SK-N-SH (cell line): Measurements from ENCODE around the gene FLCN. TPM values are rescaled to one million over a fixed set of nuclear protein-coding genes. Genes with fewer than 3 reads are reported as not detected.

Source experiments
- CTCF ChIA-PET: fragments of 300-600, 350-600 bp; formaldehyde crosslinking; extraction: SDS; loops from one replicate; lab custom pipeline; 2021; lab: Yijun Ruan, JAX
- POLR2A ChIA-PET: fragments of 350-600 bp; sonication (Branson Sonifier 250); formaldehyde crosslinking; extraction: SDS; loops from one replicate; lab custom pipeline; 2020; ENCODE audit warnings: antibody characterized with exemption, inconsistent platforms; lab: Yijun Ruan, JAX
- DNase-seq: peaks from one replicate; pipeline ENCODE4 v3.0.0; 2012
- H2AFZ ChIP-seq: fragments of 200-600 bp; sonication (generic); 2 replicates; pipeline ENCODE4 v1.8.1; 2016; ENCODE audit warnings: antibody characterized with exemption, mild to moderate bottlenecking, low read depth
- H3F3A ChIP-seq: fragments of 200-600 bp; sonication (generic); replicated peaks from 2 replicates; pipeline ENCODE3; 2016; ENCODE audit warnings: antibody characterized with exemption, mild to moderate bottlenecking; ENCODE audit not compliant: insufficient read depth
- H3K27ac ChIP-seq, 2 experiments: fragments of 200-500 bp in 1 of 2; fragments of 200-600 bp in 1 of 2; sonication (Bioruptor generic) in 1 of 2; sonication (generic), shearing (Covaris generic) in 1 of 2; 2 replicates each; pipeline versions ENCODE4 v1.5.1 to v1.6.1; 2014 to 2016; ENCODE audit warnings: low read depth in 2 of 2, inconsistent platforms in 1 of 2, low read length in 1 of 2, mild to moderate bottlenecking in 1 of 2, mixed read lengths in 1 of 2
- H3K27me3 ChIP-seq: fragments of 200-600 bp; sonication (generic), shearing (Covaris generic); 2 replicates; pipeline ENCODE4 v1.6.1; 2016; ENCODE audit warnings: mixed run types; ENCODE audit not compliant: insufficient read depth
- H3K36me3 ChIP-seq, 2 experiments: fragments of 200-500 bp in 1 of 2; fragments of 200-600 bp in 1 of 2; sonication (Bioruptor generic) in 1 of 2; sonication (generic) in 1 of 2; replicated peaks in 1 of 2; 2 replicates each; pipeline versions ENCODE3 to v1.5.1; 2014 to 2016; ENCODE audit warnings: low read length in 1 of 2, mild to moderate bottlenecking in 1 of 2; ENCODE audit not compliant: insufficient read depth in 2 of 2, control insufficient read depth in 1 of 2
- H3K4me1 ChIP-seq, 2 experiments: fragments of 200-500 bp in 1 of 2; fragments of 200-600 bp in 1 of 2; sonication (Bioruptor generic) in 1 of 2; sonication (generic), shearing (Covaris generic) in 1 of 2; 2 replicates each; pipeline versions ENCODE4 v1.5.1 to v1.6.1; 2014 to 2016; ENCODE audit warnings: low read depth in 1 of 2, low read length in 1 of 2, mixed run types in 1 of 2; ENCODE audit not compliant: insufficient read depth in 2 of 2, control insufficient read depth in 1 of 2
- H3K4me2 ChIP-seq: fragments of 200-600 bp; sonication (generic), shearing (Covaris generic); 2 replicates; pipeline ENCODE4 v1.6.1; 2017; ENCODE audit warnings: mixed run types
- H3K4me3 ChIP-seq, 2 experiments: fragments of 200-500 bp in 1 of 2; fragments of 200-600 bp in 1 of 2; sonication (Bioruptor generic) in 1 of 2; sonication (generic), shearing (Covaris generic) in 1 of 2; 2 replicates each; pipeline versions ENCODE4 v1.5.1 to v1.8.1; 2014 to 2016; ENCODE audit warnings: low read depth in 2 of 2, inconsistent platforms in 1 of 2, low read length in 1 of 2, mild to moderate bottlenecking in 1 of 2, mixed read lengths in 1 of 2, moderate library complexity in 1 of 2
- H3K79me2 ChIP-seq: fragments of 200-600 bp; sonication (generic); 2 replicates; pipeline ENCODE4 v1.8.1; 2017; ENCODE audit warnings: mild to moderate bottlenecking; ENCODE audit not compliant: insufficient read depth
- H3K9ac ChIP-seq: fragments of 200-600 bp; sonication (generic); 2 replicates; pipeline ENCODE4 v1.6.1; 2017; ENCODE audit warnings: mixed run types
- H3K9me2 ChIP-seq: fragments of 200-600 bp; sonication (generic); 2 replicates; pipeline ENCODE4 v1.6.1; 2017; ENCODE audit warnings: mixed run types
- H3K9me3 ChIP-seq: fragments of 200-600 bp; sonication (generic); 2 replicates; pipeline ENCODE4 v1.6.1; 2017; ENCODE audit warnings: mixed run types, mild to moderate bottlenecking, moderate library complexity
- H4K20me1 ChIP-seq: fragments of 200-600 bp; sonication (generic); 2 replicates; pipeline ENCODE4 v1.6.1; 2017; ENCODE audit warnings: mild to moderate bottlenecking, mixed run types; ENCODE audit not compliant: insufficient read depth
- FOXM1 ChIP-seq: IDR thresholded peaks from 2 replicates; pipeline ENCODE4 v1.4.0; 2012; ENCODE audit warnings: low read depth, mild to moderate bottlenecking
- GABPA ChIP-seq: IDR thresholded peaks from 2 replicates; pipeline ENCODE4 v1.4.0; 2012; ENCODE audit warnings: low read depth, mild to moderate bottlenecking
- GATA2 ChIP-seq: sonication (generic); formaldehyde crosslinking; IDR thresholded peaks from 2 replicates; pipeline ENCODE4 v1.5.0; 2020; ENCODE audit warnings: mild to moderate bottlenecking, missing genetic modification reagents
- JUND ChIP-seq: IDR thresholded peaks from 2 replicates; pipeline ENCODE4 v1.4.0; 2012
- MAX ChIP-seq: IDR thresholded peaks from 2 replicates; pipeline ENCODE4 v1.4.0; 2012; ENCODE audit warnings: low read depth
- MEF2A ChIP-seq: IDR thresholded peaks from 2 replicates; pipeline ENCODE4 v1.4.0; 2012; ENCODE audit warnings: low read depth, borderline replicate concordance
- NRF1 ChIP-seq: IDR thresholded peaks from 2 replicates; pipeline ENCODE4 v1.6.1; 2012; ENCODE audit warnings: low read depth, mild to moderate bottlenecking, low read length
- POLR2AphosphoS5 ChIP-seq: IDR thresholded peaks from 2 replicates; pipeline ENCODE4 v1.6.1; 2012; ENCODE audit warnings: low read depth, low read length
- RCOR1 ChIP-seq: fragments of 150-350 bp; IDR thresholded peaks from 2 replicates; pipeline ENCODE4 v1.6.1; 2017; ENCODE audit warnings: antibody characterized with exemption, low read length
- RFX5 ChIP-seq: IDR thresholded peaks from 2 replicates; pipeline ENCODE4 v1.6.1; 2012; ENCODE audit warnings: mild to moderate bottlenecking, improper control_type of control experiment, low read length
- RXRA ChIP-seq: IDR thresholded peaks from 2 replicates; pipeline ENCODE4 v1.4.0; 2012; ENCODE audit warnings: low read depth, mild to moderate bottlenecking, borderline replicate concordance
- SIN3A ChIP-seq: IDR thresholded peaks from 2 replicates; pipeline ENCODE4 v1.6.1; 2012; ENCODE audit warnings: low read depth, mild to moderate bottlenecking, low read length, moderate library complexity, borderline replicate concordance
- TCF12 ChIP-seq: IDR thresholded peaks from 2 replicates; pipeline ENCODE4 v1.4.0; 2012
- TEAD4 ChIP-seq: IDR thresholded peaks from 2 replicates; pipeline ENCODE4 v1.4.0; 2012; ENCODE audit warnings: mild to moderate bottlenecking, borderline replicate concordance; ENCODE audit not compliant: insufficient read depth
- YY1 ChIP-seq: IDR thresholded peaks from 2 replicates; pipeline ENCODE4 v1.4.0; 2012; ENCODE audit warnings: low read depth, mild to moderate bottlenecking
- WGBS: methylation state at CpG from one replicate; pipeline ENCODE4 v1.1.6; 2017; ENCODE audit warnings: low lambda C conversion rate; 5-methylcytosine and 5-hydroxymethylcytosine counted together
- polyA plus RNA-seq, 3 experiments: library from polyadenylated mRNA; depleted of rRNA; stranded (reverse); fragments of >200 nt; gene quantifications; 2 replicates each; pipeline ENCODE4 v1.2.3, GENCODE V29; 2012
- TF ChIP-seq, protein P1 (sequence below): IDR thresholded peaks from 2 replicates; pipeline ENCODE4 v1.6.1; 2012; ENCODE audit warnings: mild to moderate bottlenecking, low read depth, low read length, moderate library complexity
- TF ChIP-seq, protein P2 (sequence below): IDR thresholded peaks from 2 replicates; pipeline ENCODE4 v1.4.0; 2012; ENCODE audit warnings: low read depth, borderline replicate concordance

Gene FLCN
- polyA plus RNA-seq, 1 of the 3 experiments (the other 2 are of a cell fraction), result 14.6 TPM

- no peak for DNase-seq
- Histone ChIP-seq H3F3A (peaks cover 4% of the 10 kb centered on the region), H3K4me1 (peaks cover 0 to 19% of the 10 kb centered on the region in 2 experiments; a peak in 2 of 4 replicates), H3K36me3 (peaks cover 29 to 68% of the 10 kb centered on the region in 2 experiments), H3K4me3 (no peak overlapping the region), H4K20me1 (no peaks in the 10 kb centered on the region), H3K9ac (no peak overlapping the region), H2AFZ (no peak overlapping the region), H3K9me3 (no peaks in the 10 kb centered on the region), H3K27ac (no peak overlapping the region; a peak in 1 of 4 replicates), H3K79me2 (no peaks in the 10 kb centered on the region), H3K9me2 (no peaks in the 10 kb centered on the region), H3K27me3 (no peaks in the 10 kb centered on the region), H3K4me2 (no peak overlapping the region)
- WGBS, result 86% methylated on average over 13 of the region's 13 CpGs
- TF ChIP-seq, protein P1, sequence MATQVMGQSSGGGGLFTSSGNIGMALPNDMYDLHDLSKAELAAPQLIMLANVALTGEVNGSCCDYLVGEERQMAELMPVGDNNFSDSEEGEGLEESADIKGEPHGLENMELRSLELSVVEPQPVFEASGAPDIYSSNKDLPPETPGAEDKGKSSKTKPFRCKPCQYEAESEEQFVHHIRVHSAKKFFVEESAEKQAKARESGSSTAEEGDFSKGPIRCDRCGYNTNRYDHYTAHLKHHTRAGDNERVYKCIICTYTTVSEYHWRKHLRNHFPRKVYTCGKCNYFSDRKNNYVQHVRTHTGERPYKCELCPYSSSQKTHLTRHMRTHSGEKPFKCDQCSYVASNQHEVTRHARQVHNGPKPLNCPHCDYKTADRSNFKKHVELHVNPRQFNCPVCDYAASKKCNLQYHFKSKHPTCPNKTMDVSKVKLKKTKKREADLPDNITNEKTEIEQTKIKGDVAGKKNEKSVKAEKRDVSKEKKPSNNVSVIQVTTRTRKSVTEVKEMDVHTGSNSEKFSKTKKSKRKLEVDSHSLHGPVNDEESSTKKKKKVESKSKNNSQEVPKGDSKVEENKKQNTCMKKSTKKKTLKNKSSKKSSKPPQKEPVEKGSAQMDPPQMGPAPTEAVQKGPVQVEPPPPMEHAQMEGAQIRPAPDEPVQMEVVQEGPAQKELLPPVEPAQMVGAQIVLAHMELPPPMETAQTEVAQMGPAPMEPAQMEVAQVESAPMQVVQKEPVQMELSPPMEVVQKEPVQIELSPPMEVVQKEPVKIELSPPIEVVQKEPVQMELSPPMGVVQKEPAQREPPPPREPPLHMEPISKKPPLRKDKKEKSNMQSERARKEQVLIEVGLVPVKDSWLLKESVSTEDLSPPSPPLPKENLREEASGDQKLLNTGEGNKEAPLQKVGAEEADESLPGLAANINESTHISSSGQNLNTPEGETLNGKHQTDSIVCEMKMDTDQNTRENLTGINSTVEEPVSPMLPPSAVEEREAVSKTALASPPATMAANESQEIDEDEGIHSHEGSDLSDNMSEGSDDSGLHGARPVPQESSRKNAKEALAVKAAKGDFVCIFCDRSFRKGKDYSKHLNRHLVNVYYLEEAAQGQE, result no peak
- TF ChIP-seq JUND (no peak), GABPA (no peak), TEAD4 (no peak), SIN3A (no peak), RFX5 (no peak), POLR2AphosphoS5 (no peak), RCOR1 (no peak), RXRA (no peak), FOXM1 (no peak), TCF12 (no peak), GATA2 (CRISPR knock-in tag) (no peak), NRF1 (no peak), YY1 (no peak), MAX (no peak), MEF2A (no peak)
- TF ChIP-seq, protein P2, sequence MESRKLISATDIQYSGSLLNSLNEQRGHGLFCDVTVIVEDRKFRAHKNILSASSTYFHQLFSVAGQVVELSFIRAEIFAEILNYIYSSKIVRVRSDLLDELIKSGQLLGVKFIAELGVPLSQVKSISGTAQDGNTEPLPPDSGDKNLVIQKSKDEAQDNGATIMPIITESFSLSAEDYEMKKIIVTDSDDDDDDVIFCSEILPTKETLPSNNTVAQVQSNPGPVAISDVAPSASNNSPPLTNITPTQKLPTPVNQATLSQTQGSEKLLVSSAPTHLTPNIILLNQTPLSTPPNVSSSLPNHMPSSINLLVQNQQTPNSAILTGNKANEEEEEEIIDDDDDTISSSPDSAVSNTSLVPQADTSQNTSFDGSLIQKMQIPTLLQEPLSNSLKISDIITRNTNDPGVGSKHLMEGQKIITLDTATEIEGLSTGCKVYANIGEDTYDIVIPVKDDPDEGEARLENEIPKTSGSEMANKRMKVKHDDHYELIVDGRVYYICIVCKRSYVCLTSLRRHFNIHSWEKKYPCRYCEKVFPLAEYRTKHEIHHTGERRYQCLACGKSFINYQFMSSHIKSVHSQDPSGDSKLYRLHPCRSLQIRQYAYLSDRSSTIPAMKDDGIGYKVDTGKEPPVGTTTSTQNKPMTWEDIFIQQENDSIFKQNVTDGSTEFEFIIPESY, result no peak
- ChIA-PET POLR2A (no interaction called here), CTCF (interaction anchor here (0.6 kb wide), 1 partner anchor 183 kb away, joined by 3 read pairs; no protein-coding TSS in a partner anchor)
Observed at GRCh38 chr17:17180741-17181525, 56.0 kb downstream of the FLCN start.
